Osteoblast (primary cell): Measurements from ENCODE around the gene DNAH6. TPM values are rescaled to one million over a fixed set of nuclear protein-coding genes. Genes with fewer than 3 reads are reported as not detected.
A peak's percentile ranks its signal among the peaks of the same experiment; 100 is the strongest.

Source experiments
- DNase-seq: peaks from one replicate; pipeline ENCODE4 v3.0.0; 2011; ENCODE audit warnings: low spot score, mixed read lengths; ENCODE audit not compliant: insufficient read length; ENCODE audit errors: missing footprints
- H2AFZ ChIP-seq: 2 replicates; pipeline ENCODE4 v1.6.0; 2011; ENCODE audit warnings: mild to moderate bottlenecking, low read length
- H3K27ac ChIP-seq: 2 replicates; pipeline ENCODE4 v1.5.1; 2011; ENCODE audit warnings: mild to moderate bottlenecking, low read depth, low read length, moderate library complexity
- H3K27me3 ChIP-seq: 2 replicates; pipeline ENCODE4 v1.6.0; 2012; ENCODE audit warnings: mild to moderate bottlenecking, control low read depth, inconsistent platforms, low read length, moderate library complexity; ENCODE audit not compliant: insufficient read depth
- H3K36me3 ChIP-seq: 2 replicates; pipeline ENCODE4 v1.5.1; 2011; ENCODE audit warnings: mild to moderate bottlenecking, low read length, control low read depth, moderate library complexity; ENCODE audit not compliant: insufficient read depth
- H3K4me1 ChIP-seq: 2 replicates; pipeline ENCODE4 v1.5.1; 2011; ENCODE audit warnings: mild to moderate bottlenecking, low read length, control low read depth, moderate library complexity; ENCODE audit not compliant: insufficient read depth
- H3K4me2 ChIP-seq: 2 replicates; pipeline ENCODE4 v1.6.0; 2011; ENCODE audit warnings: mild to moderate bottlenecking, low read length; ENCODE audit not compliant: insufficient read depth
- H3K4me3 ChIP-seq: fragments of 200-600 bp; sonication (generic); 3 replicates; pipeline ENCODE4 v1.5.1; 2012; ENCODE audit warnings: mild to moderate bottlenecking, low read length, inconsistent platforms; ENCODE audit not compliant: insufficient read depth
- H3K79me2 ChIP-seq: 2 replicates; pipeline ENCODE4 v1.6.0; 2012; ENCODE audit warnings: mild to moderate bottlenecking, low read length, control low read depth, inconsistent platforms; ENCODE audit not compliant: insufficient read depth
- H3K9me3 ChIP-seq: 2 replicates; pipeline ENCODE4 v1.5.1; 2011; ENCODE audit warnings: low read depth, low read length, control low read depth
- H4K20me1 ChIP-seq: 2 replicates; pipeline ENCODE4 v1.6.0; 2012; ENCODE audit warnings: mild to moderate bottlenecking, low read length, control low read depth; ENCODE audit not compliant: insufficient read depth
- CTCF ChIP-seq: IDR thresholded peaks from 2 replicates; pipeline ENCODE4 v1.5.1; 2011; ENCODE audit warnings: mild to moderate bottlenecking, low read depth, low read length, moderate library complexity; ENCODE audit errors: extremely low read depth
- total RNA-seq: library from RNA; depleted of rRNA; stranded (reverse); fragments of >200 nt; gene quantifications from 2 replicates; pipeline ENCODE4 v1.2.3, GENCODE V29; 2012

Gene DNAH6
- total RNA-seq, 1 donor, result 0.36 TPM

GRCh38 chr2:84708442-84708841, 192.1 kb downstream of the DNAH6 start:
- no peak overlapping the region for H3K4me2 ChIP-seq
- H3K79me2 ChIP-seq, result no peaks in the 10 kb centered on the region
- H4K20me1 ChIP-seq, result no peaks in the 10 kb centered on the region
- no peak overlapping the region for H2AFZ ChIP-seq
- no peaks in the 10 kb centered on the region for H3K27me3 ChIP-seq
- DNase-seq, result no peak
- H3K4me3 ChIP-seq, result no peak overlapping the region
- H3K4me1 ChIP-seq, result peaks cover 4% of the 10 kb centered on the region
- no peaks in the 10 kb centered on the region for H3K36me3 ChIP-seq
- no peak for TF ChIP-seq CTCF
- H3K27ac ChIP-seq, result no peak overlapping the region
- H3K9me3 ChIP-seq, result no peaks in the 10 kb centered on the region

GRCh38 chr2:84711651-84712050, 195.4 kb downstream of the DNAH6 start:
- TF ChIP-seq CTCF, result no peak
- Histone ChIP-seq H3K4me2 (no peak overlapping the region), H3K36me3 (no peaks in the 10 kb centered on the region), H3K27me3 (no peaks in the 10 kb centered on the region), H3K27ac (no peak overlapping the region), H3K9me3 (no peaks in the 10 kb centered on the region), H2AFZ (no peak overlapping the region), H3K79me2 (no peaks in the 10 kb centered on the region), H4K20me1 (no peaks in the 10 kb centered on the region), H3K4me1 (peaks cover 4% of the 10 kb centered on the region), H3K4me3 (no peak overlapping the region)
- no peak for DNase-seq

GRCh38 chr2:84713441-84713840, 197.1 kb downstream of the DNAH6 start:
- Histone ChIP-seq H3K79me2 (no peaks in the 10 kb centered on the region), H4K20me1 (no peaks in the 10 kb centered on the region), H3K4me3 (no peak overlapping the region), H3K27me3 (no peaks in the 10 kb centered on the region), H3K4me1 (peaks cover 4% of the 10 kb centered on the region), H3K36me3 (no peaks in the 10 kb centered on the region), H2AFZ (peak overlapping the region; percentile 76), H3K4me2 (peak overlapping the region; percentile 9), H3K9me3 (no peaks in the 10 kb centered on the region), H3K27ac (no peak overlapping the region)
- no peak for TF ChIP-seq CTCF
- DNase-seq, result peak; percentile 77

GRCh38 chr2:84716564-84716963, 200.3 kb downstream of the DNAH6 start:
- H3K79me2 ChIP-seq, result no peaks in the 10 kb centered on the region
- no peak overlapping the region for H2AFZ ChIP-seq
- no peak overlapping the region for H3K4me2 ChIP-seq
- no peaks in the 10 kb centered on the region for H3K27me3 ChIP-seq
- DNase-seq, result no peak
- peaks cover 4% of the 10 kb centered on the region for H3K4me1 ChIP-seq
- no peak overlapping the region for H3K4me3 ChIP-seq
- TF ChIP-seq CTCF, result no peak
- no peaks in the 10 kb centered on the region for H3K36me3 ChIP-seq
- H3K27ac ChIP-seq, result no peak overlapping the region
- H3K9me3 ChIP-seq, result no peaks in the 10 kb centered on the region
- H4K20me1 ChIP-seq, result no peaks in the 10 kb centered on the region
